GM23338 (cell line): Measurements from ENCODE around the gene CARHSP1. TPM values are rescaled to one million over a fixed set of nuclear protein-coding genes. Genes with fewer than 3 reads are reported as not detected.

ENCODE experiments used
- ATAC-seq: fragments of 200-7000 bp; cut with Tn5 transposase; 3 replicates; pipeline ENCODE4 v1.9.1; 2020
- DNase-seq: peaks from one replicate; pipeline ENCODE4 v3.0.0-alpha.2; 2015; ENCODE audit warnings: low spot score
- H2AFZ ChIP-seq: fragments of 200-600 bp; sonication (generic); 2 replicates; pipeline ENCODE4 v1.8.0; 2016; ENCODE audit warnings: antibody characterized with exemption, mild to moderate bottlenecking, moderate library complexity
- H3F3A ChIP-seq: fragments of 200-600 bp; sonication (generic); replicated peaks from 2 replicates; pipeline ENCODE4 v1.8.0; 2017; ENCODE audit warnings: antibody characterized with exemption, mixed run types, low read depth
- H3K27ac ChIP-seq: fragments of 200-600 bp; sonication (generic); 2 replicates; pipeline ENCODE4 v1.6.1; 2016; ENCODE audit warnings: low read depth
- H3K27me3 ChIP-seq: fragments of 200-600 bp; sonication (generic); 2 replicates; pipeline ENCODE4 v1.8.0; 2016; ENCODE audit warnings: mild to moderate bottlenecking, mixed run types, moderate library complexity; ENCODE audit not compliant: insufficient read depth
- H3K36me3 ChIP-seq: fragments of 200-600 bp; sonication (generic); 2 replicates; pipeline ENCODE4 v1.8.0; 2016; ENCODE audit warnings: mild to moderate bottlenecking; ENCODE audit not compliant: insufficient read depth
- H3K4me1 ChIP-seq: fragments of 200-600 bp; sonication (generic); 2 replicates; pipeline ENCODE4 v1.8.0; 2016; ENCODE audit warnings: mild to moderate bottlenecking, moderate library complexity; ENCODE audit not compliant: insufficient read depth
- H3K4me2 ChIP-seq: fragments of 200-600 bp; sonication (generic); 2 replicates; pipeline ENCODE4 v1.7.1; 2017; ENCODE audit warnings: mixed run types
- H3K4me3 ChIP-seq: fragments of 200-600 bp; sonication (generic); 2 replicates; pipeline ENCODE4 v1.6.1; 2016; ENCODE audit warnings: mixed run types
- H3K79me2 ChIP-seq: fragments of 200-600 bp; sonication (generic); replicated peaks from 2 replicates; pipeline ENCODE4 v1.8.0; 2017; ENCODE audit warnings: mild to moderate bottlenecking; ENCODE audit not compliant: insufficient read depth
- H3K9me2 ChIP-seq: fragments of 200-600 bp; sonication (generic); 2 replicates; pipeline ENCODE4 v1.8.0; 2017; ENCODE audit not compliant: insufficient read depth
- H4K20me1 ChIP-seq: fragments of 200-600 bp; sonication (generic); replicated peaks from 2 replicates; pipeline ENCODE4 v1.8.0; 2017; ENCODE audit warnings: mild to moderate bottlenecking; ENCODE audit not compliant: insufficient read depth
- H3K27ac Mint-ChIP-seq: 2 replicates; pipeline ENCODE4 v1.8.0; 2020; ENCODE audit warnings: inconsistent platforms, mild to moderate bottlenecking, moderate library complexity, mixed read lengths
- H3K27me3 Mint-ChIP-seq: 3 replicates; pipeline ENCODE4 v1.8.0; 2022; ENCODE audit warnings: low read depth, mild to moderate bottlenecking, moderate library complexity, mixed read lengths, inconsistent platforms; ENCODE audit not compliant: insufficient read depth, poor library complexity
- H3K36me3 Mint-ChIP-seq: 3 replicates; pipeline ENCODE4 v1.8.0; 2021; ENCODE audit warnings: low read depth, mild to moderate bottlenecking, inconsistent platforms, moderate library complexity, mixed read lengths
- H3K4me1 Mint-ChIP-seq: 3 replicates; pipeline ENCODE4 v1.8.0; 2020; ENCODE audit warnings: mild to moderate bottlenecking, inconsistent platforms, mixed read lengths
- H3K4me3 Mint-ChIP-seq: 3 replicates; pipeline ENCODE4 v1.8.0; 2021; ENCODE audit warnings: moderate library complexity, mild to moderate bottlenecking, inconsistent platforms, mixed read lengths
- H3K9me3 Mint-ChIP-seq: 3 replicates; pipeline ENCODE4 v1.8.0; 2020; ENCODE audit warnings: moderate library complexity, mild to moderate bottlenecking, inconsistent platforms, mixed read lengths
- CTCF ChIP-seq, 2 experiments: fragments of 200-600 bp in 1 of 2; sonication (generic) in 1 of 2; conservative IDR thresholded peaks; 2 replicates each; pipeline versions ENCODE4 v1.5.1 to v1.6.1; 2016 to 2017; ENCODE audit warnings: antibody characterized with exemption in 2 of 2, low read depth in 2 of 2, mild to moderate bottlenecking in 2 of 2, moderate library complexity in 1 of 2
- EZH2phosphoT487 ChIP-seq: fragments of 200-600 bp; sonication (generic); IDR thresholded peaks from one replicate; pipeline ENCODE4 v1.8.1; 2018; ENCODE audit warnings: antibody characterized with exemption; ENCODE audit not compliant: unreplicated experiment
- JUNB ChIP-seq: IDR thresholded peaks from one replicate; pipeline ENCODE4 v1.6.1; 2016; ENCODE audit warnings: antibody characterized with exemption; ENCODE audit not compliant: unreplicated experiment
- NANOG ChIP-seq: IDR thresholded peaks from 2 replicates; pipeline ENCODE4 v1.6.1; 2016; ENCODE audit warnings: antibody characterized with exemption, borderline replicate concordance
- POLR2AphosphoS5 ChIP-seq: IDR thresholded peaks from 2 replicates; pipeline ENCODE4 v1.6.1; 2016; ENCODE audit warnings: antibody characterized with exemption, low read depth
- REST ChIP-seq: IDR thresholded peaks from one replicate; pipeline ENCODE4 v1.6.1; 2018; ENCODE audit warnings: antibody characterized with exemption; ENCODE audit not compliant: unreplicated experiment
- STAT1 ChIP-seq: IDR thresholded peaks from one replicate; pipeline ENCODE4 v1.6.1; 2016; ENCODE audit warnings: antibody characterized with exemption; ENCODE audit not compliant: unreplicated experiment
- ZNF331 ChIP-seq: fragments of 250-450 bp; sonication (Bioruptor Pico); IDR thresholded peaks from 2 replicates; pipeline ENCODE4 v1.5.0; 2020; ENCODE audit warnings: low read depth, mild to moderate bottlenecking, moderate library complexity
- ZNF462 ChIP-seq: fragments of 250-450 bp; sonication (Bioruptor Pico); IDR thresholded peaks from 2 replicates; pipeline ENCODE4 v1.5.0; 2020; ENCODE audit warnings: mild to moderate bottlenecking, moderate library complexity
- polyA plus RNA-seq: library from polyadenylated mRNA; unstranded; fragments of >200 nt; fragmentation: Nextera tagmentation; extraction: Ambion mirVana; gene quantifications from 2 replicates; pipeline ENCODE4 v1.2.1, GENCODE V29; 2016
- total RNA-seq: library from RNA; depleted of rRNA; stranded (reverse); fragments of >200 nt; shearing (Covaris generic); gene quantifications from 2 replicates; pipeline ENCODE4 v1.2.3, GENCODE V29; 2014

The CARHSP1 gene
- total and polyA plus RNA-seq, 2 experiments from 2014 or later: 286 to 339 TPM

- Histone ChIP-seq H2AFZ (no peak overlapping the region), H3F3A (peaks cover 50% of the 10 kb centered on the region), H3K4me2 (no peak overlapping the region), H3K27me3 (no peaks in the 10 kb centered on the region), H3K9me2 (no peaks in the 10 kb centered on the region), H3K36me3 (peaks cover 32% of the 10 kb centered on the region), H3K4me1 (peaks cover 23% of the 10 kb centered on the region; the same call in 1 of the 2 replicates), H3K27ac (peak overlapping the region; percentile 81), H4K20me1 (peaks cover 11% of the 10 kb centered on the region; the same call in 1 of the 2 replicates), H3K4me3 (no peak overlapping the region), H3K79me2 (peaks cover 12% of the 10 kb centered on the region; the same call in 1 of the 2 replicates)
- no peak for TF ChIP-seq NANOG
- TF ChIP-seq POLR2AphosphoS5: 0 out of 2 replicates have a peak, but pooled peaks have one; percentile 26
- ATAC-seq (peak; percentile 2; the same call in 2 of the 3 replicates), DNase-seq (no peak)
- Mint-ChIP-seq H3K4me1 (peaks cover 53% of the 10 kb centered on the region), H3K27ac (peak overlapping the region; percentile 56; the same call in 1 of the 2 replicates), H3K27me3 (peaks cover 39% of the 10 kb centered on the region), H3K9me3 (no peaks in the 10 kb centered on the region), H3K36me3 (peaks cover 88% of the 10 kb centered on the region), H3K4me3 (no peak overlapping the region)
These were observed 15.7 kb downstream of the CARHSP1 start for GRCh38 chr16:8853150-8853549.

DNA sequence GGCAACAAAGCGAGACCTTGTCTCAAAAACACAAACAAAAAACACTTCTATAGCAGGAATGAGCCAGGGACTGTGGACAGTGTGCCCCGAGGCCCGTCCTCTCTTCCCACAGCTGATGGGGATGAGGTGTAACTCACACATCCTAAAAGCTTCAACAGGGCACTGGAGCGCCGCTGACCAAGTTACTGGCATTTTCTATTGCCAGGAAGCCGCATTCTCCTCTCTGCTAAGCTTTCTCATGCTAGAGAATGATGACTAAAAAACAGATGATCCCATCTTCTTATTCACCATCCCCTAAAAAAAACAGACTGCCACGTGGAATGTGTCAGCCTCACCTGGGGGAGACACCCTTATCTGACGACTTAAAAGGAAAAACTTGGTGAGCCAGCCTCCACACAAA is 16.3 kb downstream of the CARHSP1 start:
- Mint-ChIP-seq H3K4me1 (peaks cover 50% of the 10 kb centered on the region), H3K9me3 (no peaks in the 10 kb centered on the region), H3K27me3 (peaks cover 38% of the 10 kb centered on the region), H3K4me3 (no peak overlapping the region), H3K36me3 (peaks cover 81% of the 10 kb centered on the region), H3K27ac (peak overlapping the region; percentile 56)
- Histone ChIP-seq H3K36me3 (peaks cover 27% of the 10 kb centered on the region), H3K4me1 (peaks cover 23% of the 10 kb centered on the region; the same call in 1 of the 2 replicates), H3K27me3 (no peaks in the 10 kb centered on the region), H4K20me1 (peaks cover 8% of the 10 kb centered on the region; the same call in 1 of the 2 replicates), H3K9me2 (no peaks in the 10 kb centered on the region), H2AFZ (no peak overlapping the region), H3F3A (peaks cover 47% of the 10 kb centered on the region), H3K79me2 (peaks cover 6% of the 10 kb centered on the region; the same call in 1 of the 2 replicates), H3K4me3 (no peak overlapping the region), H3K4me2 (no peak overlapping the region), H3K27ac (peak overlapping the region; percentile 81)
- DNase-seq (no peak), ATAC-seq (no peak)
- TF ChIP-seq STAT1 (no peak), EZH2phosphoT487 (no peak), JUNB (no peak), NANOG (no peak), REST (no peak), ZNF462 (CRISPR knock-in tag) (no peak), CTCF (conservative IDR thresholded peaks at IDR 0.05; ENCODE audit: low read depth in 2 of 2) (no peak), POLR2AphosphoS5 (no peak; the same call in none of the 2 replicates), ZNF331 (CRISPR knock-in tag) (no peak)
